Measurements from ENCODE around the gene AMIGO3.

GRCh38 chr3:49669352-49669751 is 50.1 kb downstream of the AMIGO3 start:
- TF ChIP-seq CTCF (IDR thresholded peaks at IDR 0.05), result no peak
- TF ChIP-seq POLR2A (IDR thresholded peaks at IDR 0.05), result no peak
- no peak for TF ChIP-seq EP300 (IDR thresholded peaks at IDR 0.05)
